SW480 (cell line): ENCODE measurements around the gene LAGE3.
"Not testable (repeated sequence)": the region's sequence is repeated elsewhere in the genome, so short reads cannot be mapped to it uniquely, and the experiment has no call there.

Experiments
- DNase-seq: peaks from one replicate; pipeline ENCODE4 v3.0.0-alpha.2; 2016; ENCODE audit warnings: low spot score

LAGE3 gene

DNA sequence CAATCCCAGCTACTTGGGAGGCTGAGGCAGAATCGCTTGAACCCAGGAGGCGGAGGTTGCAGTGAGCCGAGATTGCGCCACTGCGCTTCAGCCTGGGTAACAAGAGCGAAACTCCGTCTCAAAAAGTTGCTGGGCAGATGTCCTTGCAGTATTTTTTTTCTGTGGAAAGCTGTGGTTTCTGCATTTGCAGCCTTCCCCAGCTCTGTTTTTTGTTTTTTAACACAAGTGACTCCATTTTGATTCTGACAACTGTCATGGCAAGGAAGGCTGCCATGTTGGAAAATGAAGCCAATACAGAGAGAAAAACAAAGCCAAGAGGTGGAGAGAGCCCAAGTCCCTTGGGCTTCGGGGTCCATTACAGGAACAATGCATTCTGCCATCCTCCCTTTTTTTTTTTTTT is 23.0 kb upstream of the LAGE3 start:
- no peak for DNase-seq

DNA sequence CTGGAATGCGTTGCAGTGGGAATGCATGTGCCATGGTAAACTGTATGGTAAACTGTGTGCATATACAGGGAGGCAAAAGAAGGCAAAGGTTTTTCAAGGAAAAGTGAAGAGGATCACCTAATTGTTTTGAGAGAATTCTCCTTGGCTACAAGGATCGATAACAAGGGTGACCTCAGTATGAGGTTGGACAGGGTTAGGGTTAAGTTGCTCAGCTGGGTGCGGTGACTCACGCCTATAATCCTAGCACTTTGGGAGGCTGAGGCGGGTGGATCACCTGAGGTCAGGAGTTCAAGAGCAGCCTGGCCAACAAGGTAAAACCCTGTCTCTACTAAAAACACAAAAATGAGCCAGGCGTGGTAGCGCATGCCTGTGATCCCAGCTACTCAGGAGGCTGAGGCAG is 22.3 kb upstream of the LAGE3 start:
- not testable (repeated sequence) for DNase-seq

DNA sequence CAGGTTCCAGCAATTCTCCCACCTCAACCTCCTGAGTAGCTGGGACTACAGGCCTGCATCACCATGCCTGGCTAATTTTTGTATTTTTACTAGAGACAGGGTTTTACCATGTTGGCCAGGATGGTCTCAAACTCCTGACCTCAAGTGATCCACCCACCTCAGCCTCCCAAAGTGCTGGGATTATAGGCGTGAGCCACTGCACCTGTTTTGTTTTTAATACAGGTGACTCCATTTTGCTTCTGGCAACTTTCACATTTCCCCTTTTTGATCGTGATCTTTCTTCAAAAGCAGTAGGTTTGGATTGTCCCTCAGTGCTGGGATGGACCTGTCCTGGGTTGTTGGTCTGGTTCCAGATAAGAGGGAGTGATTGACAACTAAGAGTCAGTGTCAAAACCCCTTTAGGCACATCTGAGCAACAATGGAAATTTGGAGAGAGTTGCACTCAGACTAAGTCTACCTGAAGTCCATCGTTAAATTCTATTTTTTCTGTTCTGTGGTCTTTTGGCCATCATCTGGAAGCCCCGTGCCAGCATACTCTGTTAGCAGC is 17.6 kb upstream of the LAGE3 start:
- DNase-seq: not testable (repeated sequence)

DNA sequence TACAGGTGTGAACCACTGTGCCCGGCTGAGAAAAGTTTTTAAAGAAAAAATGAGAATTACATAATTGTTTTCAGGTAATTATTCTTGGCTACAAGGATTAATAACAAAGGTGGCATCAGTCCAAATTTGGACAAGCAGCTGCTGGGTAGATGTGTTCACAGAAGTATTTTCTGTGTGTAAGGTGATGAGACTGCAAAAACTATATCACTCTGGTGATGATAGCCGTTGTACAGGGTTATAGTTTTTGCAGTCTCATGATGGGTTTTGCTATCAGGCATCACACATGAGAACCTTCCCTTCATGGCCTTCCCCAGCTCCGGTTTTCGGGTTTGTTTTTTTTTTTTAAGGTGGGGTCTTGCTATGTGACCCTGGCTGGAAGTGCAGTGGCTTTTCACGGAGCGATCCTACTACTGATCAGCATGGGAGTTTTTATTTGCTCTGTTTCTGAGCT is 16.4 kb upstream of the LAGE3 start:
- DNase-seq: no peak

DNA sequence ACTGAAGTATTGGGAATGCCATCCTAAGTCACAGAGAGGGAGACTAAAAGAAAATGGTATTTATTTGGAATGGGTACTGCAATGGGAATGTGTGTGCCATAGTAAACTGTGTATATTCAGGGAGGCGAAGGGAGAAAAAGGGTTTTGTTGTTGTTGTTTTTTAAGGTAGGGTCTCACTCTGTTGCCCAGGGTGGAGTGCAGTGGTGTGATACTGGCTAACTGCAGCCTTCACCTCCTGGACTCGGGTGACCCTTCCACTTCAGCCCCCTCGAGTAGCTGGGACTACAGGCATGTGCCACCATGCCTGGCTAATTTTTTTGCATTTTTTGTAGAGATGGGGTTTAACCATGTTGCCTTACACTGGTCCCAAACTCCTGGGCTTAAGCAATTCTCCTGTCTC is 15.6 kb upstream of the LAGE3 start:
- DNase-seq: no peak

DNA sequence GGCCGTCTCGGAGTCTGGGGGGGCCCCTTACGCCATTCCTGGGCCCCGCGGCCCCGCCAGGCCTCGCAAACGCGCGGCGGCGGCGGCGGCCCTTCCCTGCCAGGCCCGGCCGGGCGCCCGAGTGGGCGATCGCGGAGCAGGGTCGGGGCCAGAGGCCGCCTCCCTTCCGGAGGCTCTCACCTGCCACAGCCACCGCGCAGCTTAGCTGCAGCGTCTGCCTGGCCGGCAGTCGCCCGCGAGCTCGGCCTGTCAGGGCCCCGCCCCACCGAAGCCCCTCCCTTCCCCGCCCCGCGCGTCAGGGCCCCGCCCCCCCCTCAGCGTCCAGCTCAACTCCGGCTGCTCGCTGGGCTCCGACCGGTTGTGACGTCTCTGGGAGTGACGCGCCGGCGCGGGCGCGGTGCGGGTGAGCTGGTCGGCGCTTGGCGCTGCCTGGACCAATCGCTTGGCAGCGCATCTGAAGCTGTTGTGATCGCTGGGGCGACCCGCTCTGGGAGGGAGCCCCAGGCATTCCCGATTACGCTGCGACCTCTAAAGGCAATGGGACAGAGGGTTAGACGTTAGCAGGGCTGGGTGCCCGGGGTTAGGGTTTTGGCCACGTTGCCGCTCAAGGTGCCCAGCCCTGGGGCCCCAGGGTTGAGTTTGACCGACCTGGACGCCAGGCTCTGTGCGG is 11.5 kb upstream of the LAGE3 start, which contains the start of gene SLC10A3:
SLC10A3 (minus strand) TSS at position 216 of the 670 bp plus-strand sequence. CDS start 1,689 bp downstream, outside the sequence.
- peak; percentile 92 for DNase-seq

DNA sequence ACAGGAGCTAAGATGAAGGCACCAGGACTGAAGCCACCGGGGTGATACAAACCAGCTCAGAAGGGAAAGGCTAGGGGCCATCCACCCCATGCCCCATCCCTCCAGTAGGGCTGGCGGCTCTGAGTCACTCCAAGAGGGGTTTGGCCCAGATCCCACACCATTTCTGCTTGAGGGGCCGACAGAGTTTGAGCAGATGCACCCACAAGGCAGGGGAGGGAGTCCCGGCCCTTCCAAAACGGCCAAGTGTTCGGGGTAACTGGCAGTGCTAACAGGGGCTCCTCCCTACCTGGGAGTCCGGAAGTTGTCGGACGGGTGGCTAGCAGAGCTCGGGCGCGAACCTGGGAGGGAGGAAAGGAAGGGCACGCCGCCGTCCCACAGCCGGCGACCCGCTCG is 10.9 kb upstream of the LAGE3 start:
- peak; percentile 30 for DNase-seq

DNA sequence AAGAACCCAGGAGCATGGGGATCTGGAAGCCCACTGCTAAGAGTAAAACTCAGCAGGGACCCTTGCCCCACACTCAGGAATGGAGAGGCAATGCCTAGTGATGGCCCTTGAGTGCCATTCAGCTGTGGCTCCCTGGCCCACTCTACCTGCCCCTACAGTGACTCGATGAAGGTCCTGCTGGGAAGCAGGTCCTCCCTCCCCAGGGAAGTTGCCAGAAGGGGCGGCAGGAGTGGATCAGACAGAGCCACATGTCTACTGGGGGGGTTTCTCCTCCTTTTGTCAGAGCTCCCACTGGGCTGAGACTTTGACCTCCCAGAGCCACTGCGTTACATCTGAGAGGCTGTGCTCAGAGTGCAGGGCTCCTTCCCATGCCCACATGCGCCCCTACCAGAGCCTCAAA is 10.1 kb upstream of the LAGE3 start:
- DNase-seq: no peak

DNA sequence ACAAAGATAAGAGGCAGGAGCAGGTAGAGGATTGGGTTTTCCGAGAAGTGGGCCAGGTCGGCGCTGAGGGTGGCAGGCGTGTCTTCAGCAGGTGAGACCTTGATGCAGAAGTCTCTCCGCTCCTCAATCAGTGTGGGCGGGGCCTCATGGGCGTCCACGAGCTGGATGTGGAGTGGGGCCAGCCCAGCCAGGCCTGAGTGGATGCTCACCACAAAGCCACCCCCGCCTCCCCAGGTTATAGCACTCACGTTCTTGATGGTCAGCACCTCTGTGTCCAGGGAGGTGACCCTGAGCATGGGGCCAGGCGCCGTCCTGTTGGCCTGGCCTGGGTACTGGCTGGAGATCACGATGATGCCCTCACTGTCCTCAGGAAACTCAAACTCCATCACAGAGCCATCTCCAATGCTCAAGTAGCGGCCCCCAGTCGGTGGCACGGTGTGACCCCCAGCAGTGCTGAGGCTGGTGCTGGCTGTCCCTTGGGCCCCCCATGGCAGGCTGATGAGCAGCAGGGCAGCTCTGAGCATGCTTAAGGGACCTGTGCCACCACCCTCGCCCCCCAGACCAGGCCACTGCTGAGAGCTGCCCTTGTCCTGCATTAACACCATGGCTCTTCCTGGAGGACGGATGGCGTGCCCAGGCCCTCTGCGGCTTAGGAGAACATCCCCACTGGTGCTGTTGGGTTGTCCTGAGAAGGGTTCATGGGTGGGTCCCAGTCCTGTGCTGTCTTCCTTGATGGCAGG is 9.4 kb upstream of the LAGE3 start:
- DNase-seq: no peak

DNA sequence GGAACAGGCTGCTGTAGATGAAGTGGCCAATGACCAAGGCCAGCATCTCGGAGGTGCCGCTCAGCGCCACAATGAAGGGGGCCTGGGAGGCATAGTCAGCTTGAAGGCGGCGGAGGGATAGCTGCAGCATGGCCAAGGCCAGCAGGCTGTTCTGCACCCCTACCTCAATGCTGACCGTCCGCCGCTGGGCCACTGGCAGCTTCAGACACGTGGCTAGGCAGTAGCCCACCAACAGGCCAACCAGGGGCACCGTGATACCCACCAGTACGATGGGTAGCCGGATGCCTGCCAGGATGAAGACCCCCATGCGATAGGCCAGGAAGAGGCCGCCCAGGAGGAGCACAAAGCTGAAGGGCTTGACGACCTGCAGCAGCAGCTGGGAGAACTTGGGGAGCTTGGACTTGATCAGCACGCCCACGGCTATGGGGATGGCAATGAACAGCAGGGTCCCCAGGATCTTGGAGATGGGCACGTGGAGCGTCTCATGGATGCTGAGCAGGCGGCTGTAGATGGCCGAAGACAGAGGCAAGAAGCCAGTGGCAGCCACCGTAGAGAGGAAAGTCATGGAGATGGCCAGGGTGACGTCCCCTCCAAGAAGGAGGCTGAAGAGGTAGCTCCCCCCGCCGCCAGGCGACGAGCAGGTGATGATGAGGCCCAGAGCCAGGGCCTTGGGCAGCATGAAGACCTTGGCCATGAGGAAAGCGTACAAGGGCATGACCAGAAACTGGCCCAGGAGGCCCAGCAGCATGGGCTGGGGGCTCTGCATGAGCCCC is 8.6 kb upstream of the LAGE3 start:
- no peak for DNase-seq

DNA sequence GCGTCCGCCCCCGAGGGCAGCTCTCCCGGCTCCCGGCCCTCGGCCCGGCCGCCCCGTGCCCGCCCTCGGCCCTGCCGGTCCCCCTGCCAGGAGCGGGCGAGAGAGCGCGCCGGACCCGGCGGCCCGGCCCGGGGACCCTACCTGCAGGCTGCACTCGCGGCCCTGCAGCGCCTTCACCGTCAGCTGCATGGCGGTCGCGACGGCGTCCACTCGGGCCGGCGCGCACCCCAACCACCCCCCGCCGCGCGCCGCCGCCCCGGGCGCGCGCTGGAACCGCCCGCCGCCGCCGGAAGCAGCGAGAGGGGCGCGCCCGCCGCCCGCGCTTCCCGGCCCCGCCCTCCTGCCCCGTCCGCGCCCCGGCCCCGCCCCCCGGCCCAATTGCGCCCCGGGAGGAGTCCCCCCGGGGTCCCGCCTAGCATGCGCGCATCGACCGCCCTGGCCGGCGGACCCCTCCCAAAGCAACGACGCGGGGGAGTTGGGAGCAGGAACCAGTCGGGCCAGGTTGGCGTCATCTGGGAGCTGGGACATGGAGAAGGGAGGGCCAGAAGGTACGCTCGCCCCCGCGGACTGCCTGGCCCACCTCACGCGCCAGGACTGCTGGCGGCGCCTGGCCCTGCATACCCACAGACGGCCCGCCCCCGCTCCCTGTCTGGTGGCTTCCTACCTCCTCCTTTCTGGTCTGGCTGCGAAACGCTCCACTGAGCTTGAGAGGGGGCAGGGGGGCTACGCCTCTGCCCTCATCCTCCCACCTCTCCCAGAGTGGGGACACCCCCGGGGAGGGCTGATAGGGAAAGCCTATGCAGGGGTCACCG is 7.5 kb upstream of the LAGE3 start, which contains the start of gene UBL4A:
UBL4A (minus strand) TSS at position 220 of the 812 bp plus-strand sequence; CDS start at position 189, 31 bp downstream.
- peak; percentile 61 for DNase-seq

DNA sequence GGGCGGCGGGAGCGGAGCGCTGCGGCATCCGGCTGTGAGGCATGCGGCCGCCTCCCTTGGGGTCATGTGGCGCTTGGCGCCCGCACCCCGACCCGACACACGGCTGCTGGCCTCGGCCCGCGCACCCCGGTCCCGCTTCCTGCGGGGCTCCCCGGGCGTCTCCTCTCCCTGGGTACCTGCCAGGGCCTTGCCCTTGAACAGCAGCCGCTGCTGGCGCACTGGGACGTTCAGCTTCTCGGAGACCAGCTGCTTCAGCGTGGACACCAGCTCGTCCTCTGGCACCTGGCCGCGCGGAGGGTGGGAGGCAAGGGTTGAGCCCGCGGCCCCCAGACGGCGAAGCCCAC is 6.9 kb upstream of the LAGE3 start:
- no peak for DNase-seq

DNA sequence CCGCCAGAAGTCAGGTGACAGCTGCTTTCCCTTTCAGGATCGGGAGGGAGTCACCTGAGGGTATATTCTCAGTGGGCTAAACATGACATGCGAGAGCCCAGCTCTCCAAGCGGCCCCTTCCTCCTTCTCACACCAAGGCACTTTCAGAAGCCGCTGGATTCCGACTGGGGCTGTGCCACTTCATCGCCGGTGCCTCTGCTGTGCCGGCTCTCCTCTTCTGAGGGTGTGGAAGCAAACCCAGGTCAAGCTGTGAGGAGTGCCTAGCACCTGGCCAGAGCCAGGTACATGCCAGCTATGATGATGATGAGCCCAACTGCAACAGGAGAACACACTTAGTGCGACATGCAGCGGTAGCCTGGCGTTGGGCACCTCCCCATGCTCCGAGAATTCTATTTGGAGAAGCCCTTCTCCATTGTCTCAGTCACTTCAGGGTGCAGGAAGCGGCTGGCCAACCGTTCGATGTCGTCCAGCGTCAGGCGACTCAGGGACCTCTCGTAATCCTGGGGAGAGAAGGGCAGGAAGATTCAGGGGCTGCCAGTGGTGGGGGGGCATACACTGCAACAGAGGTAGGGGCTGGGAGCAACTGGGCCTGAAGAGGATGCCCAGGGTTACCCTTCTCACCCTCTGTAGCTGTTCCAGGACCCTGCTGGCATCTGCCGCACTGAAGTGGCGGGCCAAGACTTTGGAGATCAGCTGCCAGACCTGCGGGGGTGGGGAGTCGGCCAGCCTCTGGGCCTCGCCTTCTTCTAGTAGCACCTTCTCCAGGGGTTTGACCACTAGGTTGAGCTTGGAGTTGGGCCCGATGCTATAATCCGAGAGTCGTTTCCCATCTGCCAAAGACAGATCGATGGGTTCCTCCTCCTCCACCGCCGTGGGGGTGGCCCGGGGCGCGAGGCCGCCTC is 6.3 kb upstream of the LAGE3 start:
- DNase-seq: no peak

DNA sequence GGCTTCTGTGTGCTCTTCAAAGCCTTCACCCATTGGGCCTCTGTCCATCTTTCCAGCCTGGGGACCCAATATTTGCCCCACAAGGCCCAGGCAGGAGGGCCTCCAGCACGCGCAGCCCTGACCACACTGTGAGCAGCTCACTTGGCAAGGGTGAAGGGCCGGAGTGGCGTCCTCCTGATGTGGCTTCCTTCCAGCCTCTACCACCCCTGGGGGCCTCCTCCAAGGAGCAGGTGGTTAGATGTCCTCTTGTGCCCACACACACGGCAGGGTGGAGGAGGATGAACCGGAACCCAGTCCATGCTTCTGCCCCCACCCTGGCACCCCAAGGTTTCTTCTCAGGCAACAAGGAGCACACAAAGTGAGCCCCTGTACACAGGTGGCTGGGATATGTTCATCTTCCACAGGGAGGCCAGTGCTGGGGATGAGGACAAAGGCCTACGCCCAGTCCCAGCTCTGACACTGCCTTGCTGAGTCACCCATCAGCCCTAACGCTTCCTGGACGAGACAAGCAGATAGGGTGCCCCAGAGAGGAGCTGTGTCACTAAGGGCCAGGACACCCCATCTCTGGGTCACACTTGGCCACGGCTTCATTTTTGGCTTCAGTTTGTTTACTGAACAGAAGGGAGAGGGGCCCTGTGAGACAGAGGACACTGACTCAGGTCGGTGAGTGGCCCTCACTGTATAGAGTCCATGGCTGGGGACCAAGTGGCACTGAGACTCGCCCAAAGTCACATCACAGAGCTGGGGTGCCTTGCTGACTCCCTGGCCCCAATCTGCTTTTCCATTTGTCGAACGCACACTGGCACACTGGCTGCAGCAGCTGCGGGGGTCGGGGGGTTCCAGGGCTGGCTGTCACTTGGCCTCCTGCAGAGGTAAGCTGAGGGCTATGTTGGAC is 5.4 kb upstream of the LAGE3 start:
- DNase-seq: no peak

DNA sequence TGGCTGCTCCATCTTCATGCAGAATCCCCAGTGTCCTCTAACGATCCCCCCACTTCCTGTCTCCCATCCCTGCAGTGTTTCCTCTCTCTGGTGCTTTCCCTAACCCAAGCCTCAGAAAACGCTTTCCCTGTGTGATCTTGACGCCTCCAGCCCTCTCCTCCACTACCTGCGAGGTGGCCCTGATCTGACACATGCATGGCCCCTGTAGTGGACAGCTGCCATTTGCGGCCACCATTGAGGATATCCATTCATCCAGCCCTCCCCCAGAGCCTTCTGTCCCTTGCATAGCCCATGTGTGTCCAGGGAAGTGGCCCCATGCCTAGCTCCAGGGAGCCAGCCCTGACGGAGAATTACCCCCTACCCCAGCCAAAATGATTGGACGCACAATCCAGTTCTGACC is 4.2 kb upstream of the LAGE3 start:
- no peak for DNase-seq

DNA sequence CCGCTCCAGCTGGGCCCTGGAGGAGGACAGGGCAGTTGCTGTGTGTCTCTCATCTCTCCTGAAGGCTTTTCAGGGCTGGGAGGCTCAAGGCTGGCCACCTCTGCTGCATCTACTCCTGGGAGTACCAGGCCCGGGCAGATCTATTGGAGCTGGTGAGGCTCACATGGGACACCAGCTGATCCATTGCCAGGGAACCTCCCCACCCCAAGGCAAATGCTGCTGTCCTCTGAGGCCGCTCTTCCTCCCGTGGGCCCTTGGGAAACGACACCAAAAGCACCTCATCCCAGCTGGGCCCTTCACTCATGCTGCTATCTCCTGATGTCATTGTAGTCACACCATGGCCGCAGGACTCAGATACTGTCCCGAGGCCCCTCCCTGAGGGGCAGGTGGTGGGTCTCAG is 3.7 kb upstream of the LAGE3 start:
- no peak for DNase-seq

DNA sequence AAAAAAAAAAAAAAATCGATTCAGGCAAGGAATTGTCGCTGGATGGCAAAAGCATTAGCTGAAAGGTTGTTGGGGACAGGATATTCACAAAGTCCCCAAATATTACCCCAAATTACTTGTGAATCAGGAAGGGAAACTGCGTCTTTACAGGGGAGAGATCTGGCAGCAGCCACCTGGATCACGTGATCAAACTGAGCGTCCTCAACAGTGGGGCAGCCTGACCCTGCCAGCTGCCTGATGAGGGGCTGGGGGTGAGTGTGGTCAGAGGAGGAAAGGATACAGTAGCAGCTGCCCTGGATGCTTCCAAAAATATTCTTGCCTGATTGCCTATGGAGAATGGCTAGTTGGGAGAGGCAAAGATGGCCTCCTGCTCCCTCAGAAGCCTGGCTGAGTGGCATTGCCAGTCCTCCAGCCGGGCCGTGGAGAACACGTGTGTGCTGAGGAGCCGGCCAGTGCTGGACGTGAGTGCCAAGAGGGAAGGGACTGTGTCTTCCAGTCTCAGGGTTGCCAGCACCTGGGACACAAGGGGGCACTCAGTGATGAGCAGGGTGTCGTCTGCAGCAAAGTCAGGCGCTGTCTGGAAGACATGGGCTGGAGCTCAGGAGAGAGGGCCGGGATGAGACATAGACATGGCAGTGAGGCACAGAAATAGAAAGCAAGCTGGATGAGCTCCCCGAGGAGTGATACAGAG is 3.0 kb upstream of the LAGE3 start:
- no peak for DNase-seq

DNA sequence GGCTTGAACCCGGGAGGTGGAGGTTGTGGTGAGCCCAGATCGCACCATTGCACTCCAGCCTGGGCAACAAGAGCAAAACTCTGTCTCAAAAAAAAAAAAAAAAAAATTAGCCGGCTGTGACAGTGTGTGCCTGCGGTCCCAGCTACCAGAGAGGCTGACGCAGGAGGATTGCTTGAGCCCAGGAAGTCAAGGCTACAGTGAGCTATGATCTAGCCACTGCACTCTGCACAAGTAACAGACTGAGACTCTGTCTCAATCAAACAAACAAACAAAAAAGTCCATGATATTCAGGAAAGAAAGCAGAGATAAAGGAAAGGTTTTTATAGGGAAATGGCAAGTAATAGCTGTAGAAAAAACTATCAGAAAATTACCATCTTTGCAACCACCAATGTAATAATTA is 2.1 kb upstream of the LAGE3 start:
- no peak for DNase-seq

DNA sequence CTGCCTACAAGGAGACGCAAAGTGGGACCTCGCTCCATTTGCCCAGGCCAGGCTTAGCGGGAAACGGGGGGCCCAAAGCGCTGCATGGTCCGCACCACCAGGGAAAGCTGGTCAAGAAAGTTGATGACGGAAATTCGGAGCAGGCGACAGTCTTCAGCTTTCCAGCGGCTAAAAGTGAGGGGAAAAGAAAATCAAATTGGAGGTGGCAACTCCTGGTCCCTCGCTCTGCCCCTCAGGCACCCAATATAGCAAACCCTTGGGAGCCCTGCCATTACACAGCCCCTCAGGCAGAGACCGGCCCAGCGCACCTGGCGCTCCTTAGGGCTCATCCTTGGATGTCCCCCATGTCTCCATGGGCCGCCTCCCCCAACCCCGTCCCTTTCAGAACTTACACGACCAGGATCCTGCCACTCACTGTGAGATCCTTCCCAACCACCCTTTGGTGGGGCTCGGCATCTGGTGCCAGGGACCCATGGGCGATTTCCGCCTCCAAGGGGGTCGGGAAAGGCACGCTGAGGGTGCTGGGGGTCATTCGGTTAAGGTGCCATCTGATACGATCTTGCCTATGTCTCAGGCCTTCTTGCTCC is 1.1 kb downstream of the LAGE3 start:
- no peak for DNase-seq
